ENCODE results near the gene SERPINC1.
"Not testable (repeated sequence)": the region's sequence is repeated elsewhere in the genome, so short reads cannot be mapped to it uniquely, and the experiment has no call there.

SERPINC1 gene

DNA sequence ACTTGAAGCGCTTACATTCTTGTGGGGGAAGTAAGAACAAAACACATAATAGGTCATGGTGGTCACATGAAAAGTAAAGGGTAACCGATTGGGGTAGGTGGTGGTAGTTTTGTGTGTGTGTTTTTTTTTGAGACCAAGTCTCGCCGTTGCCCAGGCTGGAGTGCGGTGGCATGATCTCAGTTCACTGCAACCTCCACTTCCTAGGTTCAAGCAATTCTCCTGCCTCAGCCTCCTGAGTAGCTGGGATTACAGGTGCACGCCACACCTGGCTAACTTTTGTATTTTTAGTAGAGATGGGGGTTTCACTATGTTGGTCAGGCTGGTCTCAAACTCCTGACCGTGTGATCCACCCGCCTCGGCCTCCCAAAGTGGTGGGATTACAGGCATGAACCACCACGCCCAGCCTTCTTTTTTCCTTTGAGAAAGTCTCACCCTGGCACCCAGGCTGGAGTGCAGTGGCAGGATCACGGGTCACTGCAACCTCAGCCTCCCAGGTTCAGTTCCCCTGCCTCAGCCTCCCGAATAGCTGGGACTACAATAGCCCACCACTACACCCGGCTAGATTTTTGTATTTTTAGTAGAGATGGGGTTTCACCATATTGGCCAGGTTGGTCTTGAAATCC is 54.9 kb downstream of the SERPINC1 start:
- DNase-seq: not testable (repeated sequence)

DNA sequence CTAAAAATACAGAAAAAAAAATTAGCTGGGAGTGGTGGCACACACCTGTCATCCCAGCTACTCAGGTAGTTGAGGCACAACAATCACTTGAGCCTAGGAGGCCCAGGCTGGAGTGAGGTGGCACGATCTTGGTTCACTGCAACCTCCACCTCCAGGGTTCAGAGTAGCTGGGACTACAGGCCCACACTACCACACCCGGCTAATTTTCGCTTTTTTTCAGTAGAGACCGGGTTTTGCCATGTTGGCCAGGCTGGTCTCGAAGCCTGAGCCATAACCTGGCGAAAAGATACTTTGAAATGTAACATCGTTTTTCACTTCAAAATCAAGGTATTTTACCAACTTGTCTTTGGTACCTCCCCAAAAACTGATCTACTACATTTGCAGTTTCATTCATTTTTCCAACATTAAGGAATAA is 55.4 kb downstream of the SERPINC1 start:
- no peak for DNase-seq

- DNase-seq: no peak
These were observed 57.1 kb downstream of the SERPINC1 start for GRCh38 chr1:173860065-173860464.

DNA sequence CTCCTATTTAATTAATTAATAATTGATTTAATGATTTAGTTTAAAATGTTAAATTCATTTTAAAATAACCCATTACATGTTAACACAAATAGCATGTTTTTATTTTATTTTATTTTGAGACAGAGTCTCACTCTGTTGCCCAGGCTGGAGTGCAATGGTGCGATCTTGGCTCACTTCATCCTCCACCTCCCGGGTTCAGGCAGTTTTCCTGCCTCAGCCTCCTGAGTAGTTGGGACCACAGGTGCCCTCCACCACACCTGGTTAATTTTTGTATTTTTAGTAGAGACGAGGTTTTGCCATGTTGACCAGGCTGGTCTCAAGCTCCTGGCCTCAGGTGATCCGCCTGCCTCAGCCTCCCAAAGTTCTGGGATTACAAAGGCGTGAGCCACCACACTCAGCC is 57.6 kb downstream of the SERPINC1 start:
- not testable (repeated sequence) for DNase-seq

- no peak for DNase-seq
These were observed 59.7 kb downstream of the SERPINC1 start for GRCh38 chr1:173857363-173857917.

DNA sequence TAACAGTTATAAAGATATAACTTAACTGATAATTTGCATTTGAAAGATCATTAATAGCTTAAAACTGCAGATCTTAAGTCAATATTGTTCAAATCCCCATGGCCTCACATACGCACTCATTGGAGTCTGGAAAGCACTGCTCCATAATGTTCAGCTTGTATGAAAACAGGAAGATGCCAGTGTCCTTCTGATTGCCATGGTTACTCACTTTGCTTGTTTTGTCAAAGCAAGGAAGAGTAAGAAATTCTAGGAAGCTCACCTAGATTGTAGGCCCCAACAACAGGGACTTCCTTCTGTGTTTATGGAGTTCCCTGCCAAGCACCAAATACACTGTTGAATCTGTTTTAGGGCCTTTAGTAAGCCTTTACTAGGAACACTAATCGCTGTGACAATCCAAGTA is 60.2 kb downstream of the SERPINC1 start:
- DNase-seq: no peak

DNA sequence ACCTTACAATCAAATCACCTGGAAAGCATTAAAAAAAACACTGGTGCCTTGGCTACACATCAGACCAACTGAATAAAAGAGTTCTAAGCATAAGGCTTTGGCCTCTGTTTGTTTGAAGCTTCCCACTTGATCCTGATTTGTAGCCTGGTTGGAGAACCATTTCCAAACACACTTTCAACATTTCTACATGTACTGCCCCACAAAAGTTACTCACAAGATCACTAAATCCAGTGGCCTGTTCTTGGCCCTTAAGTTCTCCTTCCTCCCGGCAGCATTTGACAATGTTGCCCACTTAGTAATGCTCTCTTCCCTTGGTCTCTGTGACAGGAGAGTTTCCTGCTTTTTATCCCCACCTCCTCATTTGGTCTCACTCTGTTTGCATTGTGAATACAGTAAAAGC is 61.1 kb downstream of the SERPINC1 start:
- DNase-seq: no peak

All from NCI-H774 (cell line).